Choroid plexus epithelial cell (primary cell): ENCODE measurements around the gene ZNF451.
"Not testable (repeated sequence)": the region's sequence is repeated elsewhere in the genome, so short reads cannot be mapped to it uniquely, and the experiment has no call there.

ENCODE experiments used
- DNase-seq: peaks from one replicate; pipeline ENCODE4 v3.0.0-alpha.2; 2010; ENCODE audit warnings: low read depth
- H3K4me3 ChIP-seq: 2 replicates; pipeline ENCODE4 v1.5.1; 2011; ENCODE audit warnings: low read depth, mild to moderate bottlenecking, control low read depth, low read length, moderate library complexity
- CTCF ChIP-seq: conservative IDR thresholded peaks from 2 replicates; pipeline ENCODE4 v1.5.1; 2011; ENCODE audit warnings: low read depth, mild to moderate bottlenecking, control low read depth, inconsistent platforms, low read length, moderate library complexity

Gene ZNF451

GRCh38 chr6:57085471-57085870 is 4.5 kb upstream of the ZNF451 start:
- no peak overlapping the region for H3K4me3 ChIP-seq
- no peak for TF ChIP-seq CTCF
- DNase-seq = no peak

DNA sequence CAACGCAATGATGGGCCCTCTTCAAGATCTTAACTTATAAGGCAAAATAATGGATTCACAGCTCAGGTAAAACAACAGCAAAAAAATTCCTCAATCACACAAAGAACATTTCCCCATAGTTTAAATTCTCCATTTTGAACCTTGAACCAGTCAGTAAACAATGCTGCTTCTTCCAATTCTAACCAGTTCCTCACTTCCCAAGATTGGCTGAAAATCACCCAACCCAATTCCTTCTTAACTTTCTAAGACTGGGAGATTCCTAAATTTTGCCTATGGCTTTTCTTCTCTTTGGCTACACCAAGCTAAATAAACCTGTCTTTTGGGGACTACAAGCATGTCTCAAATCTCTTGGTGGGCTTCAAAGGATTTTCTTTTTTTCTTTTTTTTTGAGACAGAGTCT is 3.1 kb upstream of the ZNF451 start:
- no peak for DNase-seq
- H3K4me3 ChIP-seq = no peak overlapping the region
- no peak for TF ChIP-seq CTCF

- TF ChIP-seq CTCF = no peak
- no peak for DNase-seq
- no peak overlapping the region for H3K4me3 ChIP-seq
Observed at GRCh38 chr6:57087916-57088315, 2.1 kb upstream of the ZNF451 start.

DNA sequence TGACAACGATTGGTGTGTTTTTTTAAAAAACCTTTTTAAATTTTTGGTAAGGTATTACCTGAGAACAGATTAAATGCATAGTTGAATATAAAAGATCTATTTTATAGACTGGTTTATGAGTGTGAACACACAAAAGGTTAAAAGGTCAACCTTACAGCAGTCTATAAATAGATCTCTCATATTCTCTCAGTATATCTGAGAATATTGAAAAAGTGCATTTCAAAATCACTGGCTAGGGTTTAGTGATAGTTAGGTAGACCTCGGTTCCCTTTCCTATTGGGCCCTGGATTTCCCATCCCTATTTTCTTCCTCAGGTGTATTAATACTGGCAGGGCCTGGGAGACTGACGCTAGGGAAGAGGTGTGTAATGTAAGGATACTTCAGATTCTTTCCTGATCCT is 723 bp upstream of the ZNF451 start:
- no peak for DNase-seq
- TF ChIP-seq CTCF = no peak
- H3K4me3 ChIP-seq = peak overlapping the region; percentile 76

- not testable (repeated sequence) for DNase-seq, H3K4me3 ChIP-seq
Observed at GRCh38 chr6:57090458-57091067, 575 bp downstream of the ZNF451 start.

- H3K4me3 ChIP-seq = peak overlapping the region; percentile 3
- not testable (repeated sequence) for DNase-seq
Observed at GRCh38 chr6:57091375-57091774, 1.4 kb downstream of the ZNF451 start.

DNA sequence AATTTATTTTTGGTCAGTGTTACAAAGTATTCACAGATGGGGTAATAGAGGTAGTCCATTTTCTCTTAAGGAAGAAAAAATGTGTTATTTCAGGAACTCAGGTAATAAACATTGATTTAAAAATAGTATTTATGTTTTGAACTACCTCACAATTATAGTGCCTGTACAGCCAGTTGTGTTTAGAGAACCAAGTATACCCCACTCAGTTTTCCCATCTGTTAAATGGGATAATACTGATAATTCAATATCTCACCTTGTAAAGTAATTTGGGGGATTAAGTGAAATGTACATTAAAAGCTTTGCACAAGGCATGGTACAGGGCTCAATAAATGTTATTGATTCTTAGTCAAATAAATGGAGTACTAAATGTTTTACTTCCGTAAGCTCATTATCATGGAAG is 4.7 kb downstream of the ZNF451 start:
- no peak overlapping the region for H3K4me3 ChIP-seq
- TF ChIP-seq CTCF = no peak
- DNase-seq = no peak

DNA sequence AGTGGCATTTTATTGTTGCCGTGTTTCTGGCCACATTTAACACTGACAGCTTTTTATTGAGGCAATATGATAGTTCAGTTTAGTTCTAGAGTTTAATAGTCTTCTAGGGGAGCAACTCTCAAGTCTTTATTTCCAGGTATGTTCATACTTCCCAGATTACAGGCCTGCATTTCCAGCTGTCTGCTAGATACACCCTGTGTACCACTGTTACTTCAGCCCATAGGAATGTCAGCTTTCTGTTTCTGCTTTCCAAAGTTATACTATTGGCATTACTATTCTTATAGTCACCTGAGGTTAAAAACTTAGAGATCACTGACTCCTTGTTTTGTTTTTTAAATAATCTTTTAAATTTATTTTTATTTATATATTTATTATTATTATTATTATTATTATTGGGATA is 7.6 kb downstream of the ZNF451 start:
- peak; percentile 48 for DNase-seq
- no peak for TF ChIP-seq CTCF
- no peak overlapping the region for H3K4me3 ChIP-seq
